NCI-H2196 (cell line): Measurements from ENCODE around the gene TANC2.

ENCODE experiments used
- DNase-seq: peaks from one replicate; lab custom pipeline; 2025; ENCODE audit not compliant: unreplicated experiment; lab: John Stamatoyannopoulos, UW

TANC2 gene

GRCh38 chr17:62965686-62966425 is at the start of gene TANC2:
Gene TANC2 (plus strand): TSS chr17:62966235. CDS start chr17:63009560, 43,325 bp downstream.
- DNase-seq: peak; percentile 90

GRCh38 chr17:62916684-62917571 is 49.1 kb upstream of the TANC2 start:
- DNase-seq: no peak

GRCh38 chr17:62919388-62919787 is 46.6 kb upstream of the TANC2 start:
- DNase-seq: no peak

- no peak for DNase-seq
These were observed 45.7 kb upstream of the TANC2 start for GRCh38 chr17:62920300-62920699.

GRCh38 chr17:62921817-62922216 is 44.2 kb upstream of the TANC2 start:
- DNase-seq: no peak

- no peak for DNase-seq
These were observed 42.5 kb upstream of the TANC2 start for GRCh38 chr17:62923258-62924150.

GRCh38 chr17:62925267-62925836 is 40.7 kb upstream of the TANC2 start:
- DNase-seq: no peak

- no peak for DNase-seq
These were observed 39.0 kb upstream of the TANC2 start for GRCh38 chr17:62927083-62927482.

GRCh38 chr17:62929320-62929719 is 36.7 kb upstream of the TANC2 start:
- no peak for DNase-seq

GRCh38 chr17:62931101-62931500 is 34.9 kb upstream of the TANC2 start:
- DNase-seq: no peak

- no peak for DNase-seq
These were observed 32.3 kb upstream of the TANC2 start for GRCh38 chr17:62933501-62934385.

GRCh38 chr17:62935098-62935497 is 30.9 kb upstream of the TANC2 start:
- DNase-seq: no peak

- DNase-seq: no peak
These were observed 30.5 kb upstream of the TANC2 start for GRCh38 chr17:62935523-62935922.

GRCh38 chr17:62937606-62938005 is 28.4 kb upstream of the TANC2 start:
- no peak for DNase-seq

GRCh38 chr17:62941358-62941991 is 24.6 kb upstream of the TANC2 start:
- DNase-seq: no peak

- DNase-seq: no peak
These were observed 17.7 kb upstream of the TANC2 start for GRCh38 chr17:62948370-62948769.

- no peak for DNase-seq
These were observed 17.0 kb upstream of the TANC2 start for GRCh38 chr17:62949036-62949435.

GRCh38 chr17:62950067-62950466 is 16.0 kb upstream of the TANC2 start:
- DNase-seq: no peak

GRCh38 chr17:62955841-62956352 is 10.1 kb upstream of the TANC2 start:
- no peak for DNase-seq
